CD4-positive, alpha-beta memory T cell (primary cell): ENCODE measurements around the gene STK24. TPM values are rescaled to one million over a fixed set of nuclear protein-coding genes. Genes with fewer than 3 reads are reported as not detected.

Source experiments
- CTCF ChIA-PET: fragments of 350-600 bp; sonication (Branson Sonifier 250); formaldehyde crosslinking; loops from one replicate; lab custom pipeline; 2021; ENCODE audit warnings: inconsistent platforms; ENCODE audit not compliant: partially characterized antibody; lab: Charles Lee
- POLR2A ChIA-PET: fragments of 350-600 bp; sonication (Branson Sonifier 250); formaldehyde crosslinking; loops from one replicate; lab custom pipeline; 2021; ENCODE audit not compliant: partially characterized antibody; lab: Charles Lee
- DNase-seq, 5 donors: peaks; one replicate each; pipeline versions ENCODE4 v3.0.0 to v3.0.0-alpha.2; 2020 to 2022; ENCODE audit warnings: mixed read lengths in 1 of 5
- H3K27ac ChIP-seq: one replicate; pipeline ENCODE4 v1.7.0; 2013; ENCODE audit warnings: low read depth, low read length
- H3K27me3 ChIP-seq: 2 replicates; pipeline ENCODE4 v1.7.0; 2013; ENCODE audit warnings: mild to moderate bottlenecking, low read length, moderate library complexity; ENCODE audit not compliant: insufficient read depth
- H3K36me3 ChIP-seq: 2 replicates; pipeline ENCODE4 v1.7.0; 2013; ENCODE audit warnings: mild to moderate bottlenecking, low read length, moderate library complexity; ENCODE audit not compliant: insufficient read depth
- H3K4me1 ChIP-seq: 2 replicates; pipeline ENCODE4 v1.7.0; 2013; ENCODE audit warnings: mild to moderate bottlenecking, low read length, moderate library complexity; ENCODE audit not compliant: insufficient read depth
- H3K4me3 ChIP-seq, 2 donors: one replicate each; pipeline ENCODE4 v1.7.0; 2013; ENCODE audit warnings: low read length in 2 of 2, mild to moderate bottlenecking in 1 of 2
- H3K9me3 ChIP-seq, 2 donors: one replicate each; pipeline ENCODE4 v1.7.0; 2013; ENCODE audit warnings: low read length in 2 of 2, control low read depth in 1 of 2; ENCODE audit not compliant: control insufficient read depth in 1 of 2
- H3K27ac Mint-ChIP-seq, 7 donors: one replicate each; pipeline ENCODE4 v1.8.0; 2020 to 2021; ENCODE audit warnings: mixed read lengths in 7 of 7, mild to moderate bottlenecking in 6 of 7, inconsistent platforms in 3 of 7, moderate library complexity in 3 of 7
- H3K27me3 Mint-ChIP-seq, 2 donors: one replicate each; pipeline ENCODE4 v1.8.0; 2020 to 2021; ENCODE audit warnings: mixed read lengths in 2 of 2
- H3K36me3 Mint-ChIP-seq, 2 donors: one replicate each; pipeline ENCODE4 v1.8.0; 2020 to 2021; ENCODE audit warnings: mixed read lengths in 2 of 2, inconsistent platforms in 1 of 2, mild to moderate bottlenecking in 1 of 2
- H3K4me1 Mint-ChIP-seq, 4 donors: one replicate each; pipeline ENCODE4 v1.8.0; 2020 to 2021; ENCODE audit warnings: mixed read lengths in 4 of 4, mild to moderate bottlenecking in 1 of 4
- H3K4me3 Mint-ChIP-seq, 8 donors: one replicate each; pipeline ENCODE4 v1.8.0; 2020 to 2021; ENCODE audit warnings: mixed read lengths in 8 of 8, mild to moderate bottlenecking in 7 of 8, moderate library complexity in 6 of 8, inconsistent platforms in 3 of 8
- H3K9me3 Mint-ChIP-seq, 8 donors: one replicate each; pipeline ENCODE4 v1.8.0; 2020 to 2021; ENCODE audit warnings: mixed read lengths in 8 of 8, mild to moderate bottlenecking in 5 of 8, inconsistent platforms in 3 of 8, moderate library complexity in 1 of 8
- intact Hi-C: fragments of 100-400 bp; cut with micrococcal nuclease; formaldehyde crosslinking; loops from one replicate; pipeline ENCODE4 v1.15.1; 2023
- polyA plus RNA-seq, 2 donors: library from polyadenylated mRNA; unstranded; fragments of 300-500 nt; fragmentation: Illumina TruSeq; gene quantifications; one replicate each; pipeline ENCODE4 v1.2.3, GENCODE V29; 2021
- total RNA-seq, 2 experiments: library from RNA; stranded (reverse); gene quantifications; one replicate each; pipeline ENCODE4 v1.2.3, GENCODE V29; 2021

STK24 gene
- total and polyA plus RNA-seq, 4 experiments from 2014 or later: 24.2 to 147 (median 118) TPM

GRCh38 chr13:98443329-98443728, 133.6 kb downstream of the STK24 start:
- Mint-ChIP-seq H3K4me1 (peaks cover 7 to 35% (median 15%) of the 10 kb centered on the region in 4 donors), H3K36me3 (peaks cover 5 to 7% of the 10 kb centered on the region in 2 donors), H3K9me3 (no peaks in the 10 kb centered on the region), H3K27ac (peak overlapping the region in 2 of 7 donors; percentile 29 to 68), H3K27me3 (no peaks in the 10 kb centered on the region), H3K4me3 (no peak overlapping the region)
- Histone ChIP-seq H3K27me3 (no peaks in the 10 kb centered on the region), H3K4me1 (peaks cover 14% of the 10 kb centered on the region), H3K36me3 (no peaks in the 10 kb centered on the region), H3K27ac (no peak overlapping the region), H3K4me3 (no peak overlapping the region), H3K9me3 (no peaks in the 10 kb centered on the region)
- DNase-seq: no peak
- intact Hi-C loops: no loop called here
- CTCF ChIA-PET: interaction anchor here (9.5 kb wide), 1 partner anchor 208 kb away, joined by 345 read pairs; no protein-coding TSS in a partner anchor
- POLR2A ChIA-PET: no interaction called here

- no peaks in the 10 kb centered on the region for H3K9me3 ChIP-seq
- Mint-ChIP-seq H3K4me3 (no peak overlapping the region), H3K27me3 (no peaks in the 10 kb centered on the region), H3K36me3 (peaks cover 4 to 5% of the 10 kb centered on the region in 2 donors), H3K27ac (peak overlapping the region in 1 of 7 donors; percentile 29), H3K4me1 (peaks cover 7 to 34% (median 13%) of the 10 kb centered on the region in 4 donors), H3K9me3 (no peaks in the 10 kb centered on the region)
- POLR2A ChIA-PET: no interaction called here
- intact Hi-C loops: no loop called here
- peaks cover 14% of the 10 kb centered on the region for H3K4me1 ChIP-seq
- H3K27ac ChIP-seq: no peak overlapping the region
- H3K36me3 ChIP-seq: no peaks in the 10 kb centered on the region
- H3K27me3 ChIP-seq: no peaks in the 10 kb centered on the region
- H3K4me3 ChIP-seq: no peak overlapping the region
- CTCF ChIA-PET: interaction anchor here (2.2 to 9.5 kb wide), 2 partner anchors 9 to 209 kb away, joined by 5 to 345 read pairs; no protein-coding TSS in a partner anchor
- no peak for DNase-seq
These were observed 134.3 kb downstream of the STK24 start for GRCh38 chr13:98442391-98443230.

GRCh38 chr13:98441056-98441676, 135.7 kb downstream of the STK24 start:
- ChIA-PET CTCF (interaction anchor here (2.2 to 9.5 kb wide), 2 partner anchors 11 to 210 kb away, joined by 5 to 345 read pairs; no protein-coding TSS in a partner anchor), POLR2A (interaction anchor here (0.6 kb wide), 1 partner anchor 95 kb away, joined by 3 read pairs; no protein-coding TSS in a partner anchor)
- Histone ChIP-seq H3K27ac (no peak overlapping the region), H3K4me3 (no peak overlapping the region), H3K9me3 (no peaks in the 10 kb centered on the region), H3K4me1 (peaks cover 14% of the 10 kb centered on the region), H3K27me3 (no peaks in the 10 kb centered on the region), H3K36me3 (no peaks in the 10 kb centered on the region)
- peaks cover 0 to under 1% of the 10 kb centered on the region in 2 donors for H3K27me3 Mint-ChIP-seq
- peaks cover 7 to 27% (median 13%) of the 10 kb centered on the region in 4 donors for H3K4me1 Mint-ChIP-seq
- H3K27ac Mint-ChIP-seq: peak overlapping the region in 1 of 7 donors; percentile 46
- no peak overlapping the region for H3K4me3 Mint-ChIP-seq
- H3K9me3 Mint-ChIP-seq: no peaks in the 10 kb centered on the region
- H3K36me3 Mint-ChIP-seq: peaks cover 0 to 3% of the 10 kb centered on the region in 2 donors
- intact Hi-C loops: no loop called here
- DNase-seq: no peak

GRCh38 chr13:98440390-98441055, 136.4 kb downstream of the STK24 start:
- Mint-ChIP-seq H3K36me3 (peaks cover 0 to 2% of the 10 kb centered on the region in 2 donors), H3K9me3 (no peaks in the 10 kb centered on the region), H3K4me1 (peaks cover 5 to 23% (median 10%) of the 10 kb centered on the region in 4 donors), H3K27me3 (peaks cover 0 to 4% of the 10 kb centered on the region in 2 donors), H3K4me3 (no peak overlapping the region), H3K27ac (no peak overlapping the region)
- no peak overlapping the region for H3K27ac ChIP-seq
- H3K9me3 ChIP-seq: no peaks in the 10 kb centered on the region
- CTCF ChIA-PET: interaction anchor here (2.2 to 9.5 kb wide), 2 partner anchors 11 to 211 kb away, joined by 5 to 345 read pairs; no protein-coding TSS in a partner anchor
- no peak overlapping the region for H3K4me3 ChIP-seq
- no peak for DNase-seq
- POLR2A ChIA-PET: no interaction called here
- intact Hi-C loops: no loop called here
- H3K36me3 ChIP-seq: no peaks in the 10 kb centered on the region
- no peaks in the 10 kb centered on the region for H3K27me3 ChIP-seq
- H3K4me1 ChIP-seq: peaks cover 9% of the 10 kb centered on the region

GRCh38 chr13:98439896-98440295, 137.0 kb downstream of the STK24 start:
- H3K36me3 ChIP-seq: no peaks in the 10 kb centered on the region
- intact Hi-C loops: no loop called here
- Mint-ChIP-seq H3K4me3 (no peak overlapping the region), H3K27me3 (peaks cover 0 to 10% of the 10 kb centered on the region in 2 donors), H3K4me1 (peaks cover under 1 to 17% (median 5%) of the 10 kb centered on the region in 4 donors), H3K9me3 (no peaks in the 10 kb centered on the region), H3K36me3 (no peaks in the 10 kb centered on the region), H3K27ac (no peak overlapping the region)
- H3K4me1 ChIP-seq: peaks cover 3% of the 10 kb centered on the region
- no peak for DNase-seq
- H3K4me3 ChIP-seq: no peak overlapping the region
- ChIA-PET POLR2A (no interaction called here), CTCF (interaction anchor here (9.5 kb wide), 1 partner anchor 211 kb away, joined by 345 read pairs; no protein-coding TSS in a partner anchor)
- no peak overlapping the region for H3K27ac ChIP-seq
- no peaks in the 10 kb centered on the region for H3K9me3 ChIP-seq
- H3K27me3 ChIP-seq: no peaks in the 10 kb centered on the region

- Histone ChIP-seq H3K9me3 (no peaks in the 10 kb centered on the region), H3K4me3 (no peak overlapping the region), H3K36me3 (no peaks in the 10 kb centered on the region), H3K27ac (no peak overlapping the region), H3K27me3 (no peaks in the 10 kb centered on the region), H3K4me1 (no peaks in the 10 kb centered on the region)
- Mint-ChIP-seq H3K27ac (no peak overlapping the region), H3K4me3 (no peak overlapping the region), H3K27me3 (peaks cover 0 to 10% of the 10 kb centered on the region in 2 donors), H3K9me3 (no peaks in the 10 kb centered on the region), H3K4me1 (peaks cover 0 to 11% (median 2%) of the 10 kb centered on the region in 4 donors), H3K36me3 (no peaks in the 10 kb centered on the region)
- intact Hi-C loops: no loop called here
- ChIA-PET CTCF (interaction anchor here (9.5 kb wide), 1 partner anchor 212 kb away, joined by 345 read pairs; no protein-coding TSS in a partner anchor), POLR2A (no interaction called here)
- no peak for DNase-seq
These were observed 137.6 kb downstream of the STK24 start for GRCh38 chr13:98439126-98439828.
